GM12892 (cell line): ENCODE measurements around the gene STEAP3.

Experiments used
- POLR2A ChIP-seq: IDR thresholded peaks from 2 replicates; pipeline ENCODE4 v1.6.1; 2011; ENCODE audit warnings: low read depth, low read length, control low read depth
- POLR2AphosphoS5 ChIP-seq: IDR thresholded peaks from 2 replicates; pipeline ENCODE4 v1.6.1; 2011; ENCODE audit warnings: low read depth, low read length, control low read depth

- TF ChIP-seq POLR2AphosphoS5 (no peak), POLR2A (no peak)
Observed at GRCh38 chr2:119292226-119292625, 68.6 kb downstream of the STEAP3 start.
